GM19463 (cell line): ENCODE results near the gene MAP6.
"Not testable (repeated sequence)": the region's sequence is repeated elsewhere in the genome, so short reads cannot be mapped to it uniquely, and the experiment has no call there.

Experiments
- ATAC-seq: cut with Tn5 transposase; IDR thresholded peaks from one replicate; pipeline ENCODE4 v1.9.1; 2021; ENCODE audit warnings: mild to moderate bottlenecking, moderate library complexity; ENCODE audit not compliant: unreplicated experiment

MAP6 gene

DNA sequence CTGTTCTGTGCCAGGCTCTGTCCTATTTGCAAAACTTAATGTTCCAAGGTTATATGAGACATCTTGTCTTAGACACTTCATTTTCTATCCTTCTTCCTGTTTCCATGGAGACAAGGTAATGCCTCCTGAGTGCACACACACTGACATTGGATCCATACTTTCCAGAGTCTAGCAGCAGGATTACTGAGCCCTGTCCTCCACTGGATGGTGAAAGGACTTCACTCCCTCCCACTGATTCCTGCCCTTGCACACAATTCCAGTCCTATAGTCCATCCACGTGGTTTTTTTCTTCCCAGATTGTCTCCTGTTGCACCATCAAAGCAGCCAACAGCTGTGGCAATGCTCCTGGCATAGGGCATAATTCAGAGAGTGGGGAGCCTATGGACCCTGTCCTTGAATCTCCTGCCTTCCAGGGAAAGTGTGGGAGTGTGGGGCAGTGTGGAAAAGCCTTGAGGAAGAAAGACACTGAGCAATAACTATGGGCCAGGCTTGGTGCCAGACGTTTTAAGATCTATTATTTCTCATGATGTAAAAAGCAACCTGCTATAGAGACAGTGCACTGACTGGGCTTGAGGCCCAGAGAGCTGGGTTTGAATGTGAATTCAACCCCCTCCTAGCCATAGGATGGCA lies 75.4 kb downstream of the MAP6 start:
- ATAC-seq: no peak

DNA sequence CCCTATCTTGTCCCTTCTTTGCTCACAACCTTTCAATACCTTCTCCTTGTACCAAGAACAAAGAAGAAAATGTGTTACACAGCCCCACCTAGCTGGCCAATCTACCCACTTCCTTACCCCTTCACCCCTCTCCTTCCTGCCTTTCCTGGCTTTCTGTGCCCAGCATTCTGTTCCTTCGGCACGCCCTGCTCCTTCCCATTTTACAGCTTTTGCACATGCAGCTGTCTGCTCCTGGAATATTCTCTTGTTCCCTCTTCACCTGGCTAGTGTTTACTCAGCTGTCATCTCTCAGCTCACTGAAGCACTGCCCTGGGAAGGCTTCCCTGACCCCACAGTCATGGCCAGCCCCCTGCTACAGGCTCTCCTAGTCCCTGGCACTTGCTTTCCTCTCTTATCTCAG lies 76.1 kb downstream of the MAP6 start:
- no peak for ATAC-seq

DNA sequence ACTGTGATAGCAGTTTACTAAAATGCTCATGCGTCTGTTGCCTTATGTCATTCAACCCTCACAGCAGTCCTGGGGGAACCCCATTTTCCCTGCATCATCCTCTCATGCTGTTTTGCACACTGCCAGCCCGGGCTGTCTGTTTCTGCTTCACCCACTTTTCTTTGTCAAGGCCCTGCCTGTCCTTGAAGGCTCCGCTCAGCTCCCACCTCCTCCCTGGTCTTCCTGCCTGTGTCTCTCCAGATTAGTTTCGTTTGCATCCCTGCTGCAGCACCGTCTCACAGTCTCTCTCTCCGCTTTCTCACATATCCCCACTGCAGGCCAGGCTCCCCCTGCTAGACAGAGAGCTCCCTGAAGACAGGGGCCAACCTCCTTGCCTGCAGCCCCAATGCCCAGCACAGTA lies 76.9 kb downstream of the MAP6 start:
- ATAC-seq: no peak

DNA sequence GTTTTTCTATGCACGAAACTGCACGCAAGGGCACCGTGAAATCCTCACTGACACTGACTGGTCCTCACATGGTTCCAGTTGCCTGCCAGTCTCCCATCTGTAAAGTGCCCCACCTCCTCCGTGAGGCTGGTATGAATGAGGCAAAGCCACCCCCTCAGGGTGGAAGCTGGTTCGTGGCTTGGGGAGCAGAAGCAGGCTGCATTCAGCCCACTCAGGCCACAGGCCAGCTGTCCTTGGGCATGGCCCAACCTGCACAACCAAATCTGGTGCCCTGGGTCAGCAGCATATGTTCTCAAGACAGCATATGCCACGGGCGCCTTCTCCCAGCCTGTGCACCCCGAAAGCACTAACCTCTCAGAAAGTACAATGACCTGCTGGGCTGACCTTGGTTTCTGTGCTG lies 77.5 kb downstream of the MAP6 start:
- no peak for ATAC-seq

DNA sequence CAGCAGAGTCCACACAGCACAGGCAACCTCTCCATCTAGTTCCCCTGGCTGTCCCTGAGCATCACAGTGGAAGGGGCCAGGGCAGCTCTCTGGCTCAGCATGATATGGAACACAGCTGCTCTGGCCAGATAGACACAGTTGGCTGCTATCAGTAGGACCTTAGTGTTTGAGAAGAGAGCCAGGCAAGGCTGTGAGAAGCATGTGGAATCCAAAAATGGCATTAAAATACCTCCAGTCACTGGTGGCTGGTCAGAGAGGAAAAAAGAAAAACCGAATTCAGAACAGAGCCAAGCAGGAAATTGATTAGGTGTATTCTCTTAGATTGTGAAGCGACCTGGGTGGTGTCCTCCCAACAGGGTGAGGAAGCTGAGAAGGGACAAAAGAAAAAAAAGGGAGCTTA lies 78.9 kb downstream of the MAP6 start:
- no peak for ATAC-seq

DNA sequence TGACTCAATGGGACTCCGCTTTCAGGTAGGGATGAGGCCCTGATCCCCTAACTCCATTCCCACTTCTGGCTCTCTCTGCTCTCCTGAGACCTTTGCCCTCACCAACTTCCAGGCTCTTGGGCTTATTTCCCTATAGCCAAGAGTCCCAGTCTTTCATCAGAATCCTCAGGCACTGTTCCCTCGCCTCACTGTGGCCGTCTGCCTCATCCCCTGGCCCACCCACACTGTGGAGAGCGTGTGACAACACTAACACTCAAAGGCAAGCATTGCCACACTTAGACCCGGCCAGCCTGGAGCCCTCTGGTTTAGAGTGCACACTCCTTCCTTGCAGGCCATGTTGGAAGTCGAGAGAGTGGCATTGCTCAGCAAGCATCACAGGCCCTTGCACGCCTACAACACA lies 79.8 kb downstream of the MAP6 start:
- no peak for ATAC-seq

DNA sequence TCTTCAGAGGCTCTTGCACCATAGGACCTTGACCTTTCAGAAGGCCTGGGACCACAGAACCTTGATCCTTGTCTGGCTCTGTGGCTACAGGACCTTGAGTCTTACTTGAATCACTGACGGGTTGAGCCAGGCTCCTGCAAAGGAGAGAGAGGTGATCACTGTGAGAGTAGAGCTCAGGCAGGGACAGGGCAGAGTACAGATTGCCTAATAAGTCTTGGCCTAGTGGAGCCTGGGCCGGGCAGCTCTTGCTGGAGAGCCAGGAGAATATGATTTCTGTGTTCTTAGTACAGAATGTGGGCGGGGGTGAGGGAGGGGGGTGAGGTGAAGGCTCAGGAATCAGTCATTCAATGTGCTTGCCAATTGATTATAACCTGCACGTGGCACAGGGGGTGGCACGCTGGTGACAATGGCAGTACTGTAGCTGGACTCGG lies 80.8 kb downstream of the MAP6 start:
- no peak for ATAC-seq

DNA sequence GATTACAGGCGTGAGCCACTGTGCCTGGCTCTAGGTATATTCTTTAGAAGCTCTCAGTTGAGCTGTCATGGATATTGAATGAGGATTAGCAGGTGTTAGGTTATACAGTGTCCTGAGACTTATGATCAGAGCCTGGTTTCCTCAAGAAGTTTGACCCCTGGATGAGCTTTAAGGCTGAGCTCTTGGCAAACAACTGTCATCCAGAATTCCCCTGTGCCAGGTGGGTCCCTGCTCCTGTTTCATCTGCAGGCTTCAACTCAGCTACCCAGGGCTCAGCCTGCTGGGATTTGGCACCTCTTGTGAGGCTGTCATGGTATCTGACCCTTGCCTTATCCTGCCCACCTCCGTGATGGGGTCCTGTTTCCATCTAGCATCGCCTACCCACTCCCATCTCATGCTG lies 82.4 kb downstream of the MAP6 start:
- no peak for ATAC-seq

DNA sequence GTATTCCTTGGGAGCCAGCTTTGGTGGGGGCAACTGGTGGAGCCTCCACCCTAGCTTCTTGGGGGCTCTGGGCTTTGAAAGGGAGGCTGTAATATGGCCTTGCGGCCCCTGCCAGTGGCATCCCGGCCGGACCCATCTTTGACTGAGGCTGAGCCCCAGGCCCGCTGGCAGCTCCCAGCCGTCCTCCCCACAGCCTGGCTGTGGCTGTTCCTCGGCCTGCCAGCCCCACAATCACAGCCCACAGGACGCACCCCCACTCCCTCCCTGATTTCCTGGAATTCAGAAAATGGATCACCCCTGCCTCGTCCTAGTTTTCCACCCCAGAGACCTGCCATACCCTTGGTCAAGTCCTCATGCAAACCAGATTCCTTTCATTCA lies 83.6 kb downstream of the MAP6 start:
- no peak for ATAC-seq

DNA sequence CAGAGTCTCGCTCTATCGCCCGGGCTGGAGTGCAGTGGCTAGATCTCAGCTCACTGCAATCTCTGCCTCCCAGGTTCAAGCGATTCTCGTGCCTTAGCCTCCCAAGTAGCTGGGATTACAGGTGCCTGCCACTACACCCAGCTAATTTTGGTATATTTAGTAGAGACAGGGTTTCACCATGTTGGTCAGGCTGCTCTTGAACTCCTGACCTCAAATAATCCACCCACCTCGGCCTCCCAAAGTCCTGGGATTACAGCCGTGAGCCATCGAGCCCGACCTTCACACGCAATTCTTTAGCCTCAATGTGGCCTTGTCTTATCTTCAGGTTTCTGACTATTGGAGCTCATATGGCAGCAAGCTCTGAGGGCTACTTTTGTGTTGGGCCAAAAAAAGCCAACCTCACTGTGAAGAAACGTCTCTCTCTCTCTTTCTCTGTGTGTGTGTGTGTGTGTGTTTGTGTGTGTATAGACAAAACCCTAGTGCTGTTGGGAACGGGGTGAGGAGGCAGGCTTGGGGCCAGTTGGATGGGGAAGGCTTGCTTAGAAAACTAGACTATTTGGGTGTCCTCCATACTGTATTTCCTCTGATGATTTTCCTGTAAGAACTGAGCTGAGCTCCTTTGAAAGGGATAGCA lies 84.1 kb downstream of the MAP6 start:
- ATAC-seq: not testable (repeated sequence)

DNA sequence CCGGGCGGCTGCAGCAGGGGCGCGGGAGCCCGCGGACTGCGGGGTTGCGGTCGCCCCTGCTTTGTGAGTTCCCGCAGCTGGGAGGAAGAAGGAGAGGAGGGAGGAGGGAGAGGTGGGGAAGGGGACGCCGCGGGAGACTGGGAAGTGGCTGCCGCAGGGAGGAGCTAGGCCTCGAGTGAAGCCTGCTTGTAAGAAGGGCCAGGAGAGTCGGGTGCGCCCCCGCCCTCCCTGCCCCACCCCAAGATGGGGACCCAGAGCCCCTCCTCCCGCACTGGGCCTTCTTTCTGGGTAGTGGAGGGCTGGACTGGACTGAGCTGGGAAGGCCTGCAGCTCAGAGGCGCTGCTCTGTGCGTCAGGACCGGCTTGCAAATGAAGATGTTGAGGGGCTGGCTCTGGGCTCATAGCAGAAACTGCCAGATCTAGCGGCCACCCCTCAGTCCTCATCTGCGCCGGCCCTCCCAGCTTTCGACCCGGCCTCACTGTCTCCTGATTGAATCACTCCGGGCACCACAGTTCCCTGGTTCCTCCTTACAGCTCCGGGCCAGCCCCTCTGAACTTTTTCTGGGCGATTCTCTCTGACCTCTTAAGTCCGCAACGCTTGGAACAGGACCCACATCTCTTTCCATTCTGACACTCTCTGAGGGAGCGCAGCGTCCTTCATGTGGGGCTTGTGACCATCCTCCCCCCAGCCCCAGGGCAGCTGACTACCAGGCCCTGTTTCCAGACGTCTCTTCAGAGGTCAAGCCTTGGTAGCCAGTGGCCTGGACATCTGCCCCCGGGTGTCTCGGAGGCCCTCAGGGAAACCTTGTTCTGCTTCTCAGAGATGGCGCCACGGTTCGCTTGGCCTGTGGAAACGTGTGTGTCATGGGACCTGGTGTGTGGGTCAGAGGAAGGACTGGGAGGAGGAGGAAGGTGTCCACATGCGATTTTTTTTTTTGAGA lies 84.8 kb downstream of the MAP6 start:
- peak; percentile 24 for ATAC-seq

DNA sequence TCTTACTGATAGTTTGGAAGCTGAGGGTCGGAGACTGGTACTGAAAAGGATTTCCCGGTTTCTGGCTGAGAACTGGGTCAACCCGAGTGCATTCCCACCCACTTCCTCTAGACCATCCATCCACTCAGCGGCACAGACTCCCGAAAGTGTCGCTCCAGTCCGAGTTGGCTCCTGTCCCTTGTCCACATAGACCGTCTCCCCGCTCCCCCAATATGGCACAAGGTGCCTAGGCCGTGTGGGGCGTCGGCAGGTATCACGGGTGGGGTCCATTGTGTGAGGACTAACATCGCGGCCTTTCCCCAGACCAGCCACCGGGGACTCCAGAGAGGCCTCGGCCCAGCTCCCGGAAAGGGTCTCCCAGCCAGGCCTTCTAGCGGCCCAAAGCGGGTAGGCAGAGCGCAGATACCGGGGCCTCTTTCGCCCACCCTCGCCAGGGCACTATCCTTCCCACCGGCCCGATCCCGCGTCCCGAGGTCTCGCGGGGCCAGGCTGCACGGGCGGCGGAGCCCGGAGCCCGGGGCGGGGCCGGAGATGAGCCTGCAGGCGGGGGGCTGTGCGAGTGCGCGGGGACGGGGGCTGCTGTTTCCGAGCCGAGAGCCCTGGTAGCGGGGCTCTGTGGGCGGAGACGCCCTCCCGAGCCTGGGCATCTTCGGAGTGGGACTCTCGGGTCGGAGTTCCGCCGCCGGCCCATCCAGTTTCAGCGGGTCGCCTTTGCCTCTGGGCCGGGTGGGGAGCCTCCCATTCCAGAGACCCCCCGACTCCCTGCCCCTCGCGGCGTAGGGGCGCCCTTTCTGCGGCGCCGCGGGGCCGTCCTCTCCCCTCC lies 85.7 kb downstream of the MAP6 start:
- peak; percentile 90 for ATAC-seq

DNA sequence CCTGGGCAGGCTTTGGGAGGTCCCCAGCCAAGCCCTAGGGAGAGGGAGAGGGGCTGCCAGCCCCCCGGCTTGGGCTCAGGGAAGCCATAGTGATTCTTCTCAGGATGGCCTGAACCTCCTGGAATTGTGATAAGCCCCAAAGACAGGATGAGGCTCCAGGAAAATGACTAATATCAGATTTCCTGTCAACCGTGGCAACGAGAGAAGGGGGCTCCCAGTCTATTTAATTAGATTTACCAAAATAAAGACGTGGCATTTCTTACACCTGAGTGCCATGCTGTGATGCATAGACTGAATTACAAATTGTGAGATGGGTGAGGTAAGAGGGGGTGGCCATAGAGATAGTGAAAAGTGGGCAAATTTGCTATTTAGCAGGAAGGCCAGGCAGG lies 86.3 kb downstream of the MAP6 start:
- ATAC-seq: no peak

DNA sequence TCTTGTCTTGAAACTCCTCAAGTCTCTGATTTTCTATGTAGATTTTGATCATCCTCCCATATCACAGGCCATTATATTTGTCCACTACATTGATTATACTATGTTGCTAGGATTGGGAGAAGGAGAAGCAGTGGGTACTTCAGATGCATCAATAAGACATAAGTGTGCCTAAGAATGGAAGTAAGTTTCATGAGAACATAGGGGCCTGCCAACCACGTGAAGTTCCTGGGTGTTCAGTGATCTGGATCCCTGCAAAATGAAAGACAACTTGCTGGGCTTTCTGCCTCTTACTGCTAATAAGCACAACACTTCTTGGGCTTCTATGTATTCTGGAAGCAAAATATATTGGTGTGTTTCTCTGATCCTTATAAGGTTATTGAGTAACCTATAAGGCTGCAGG lies 89.0 kb downstream of the MAP6 start:
- no peak for ATAC-seq

DNA sequence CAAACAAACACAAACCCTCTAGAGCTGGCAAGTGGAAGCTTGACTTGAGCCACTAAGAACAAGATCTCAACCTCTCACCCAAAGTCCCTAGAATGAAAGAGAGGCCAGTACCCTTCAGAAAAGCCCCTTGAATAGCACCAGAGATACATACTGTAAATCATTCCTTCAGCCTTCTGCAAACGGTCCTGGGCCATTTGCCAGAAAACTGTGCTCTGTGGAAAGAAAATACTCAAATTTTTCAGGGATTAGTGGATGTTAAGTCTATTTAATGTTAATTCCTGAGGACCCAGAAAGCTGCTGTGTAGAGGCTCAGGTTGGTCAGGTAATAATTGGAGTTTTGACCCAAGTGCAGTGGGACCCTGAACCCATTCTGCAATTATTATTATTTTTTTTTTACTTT lies 89.9 kb downstream of the MAP6 start:
- no peak for ATAC-seq

DNA sequence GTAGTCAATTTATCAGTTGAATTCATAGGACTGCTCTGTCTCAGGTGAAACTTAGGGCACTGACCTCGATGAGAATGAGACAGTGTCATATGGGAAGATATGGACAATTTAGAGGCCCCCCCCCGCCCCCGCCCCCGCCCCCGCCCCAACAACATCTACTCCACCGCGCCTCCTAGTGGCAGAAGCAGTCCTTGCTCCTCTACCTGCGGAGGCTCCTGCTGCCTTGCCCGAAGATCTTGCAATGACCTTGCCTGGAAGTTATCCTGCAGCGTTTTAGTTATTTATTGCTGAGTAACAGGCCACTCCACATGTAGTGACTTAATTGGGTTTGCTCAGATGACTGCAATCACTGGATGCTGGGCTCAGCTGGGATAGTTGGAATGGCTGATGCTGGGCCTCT lies 91.6 kb downstream of the MAP6 start:
- no peak for ATAC-seq

DNA sequence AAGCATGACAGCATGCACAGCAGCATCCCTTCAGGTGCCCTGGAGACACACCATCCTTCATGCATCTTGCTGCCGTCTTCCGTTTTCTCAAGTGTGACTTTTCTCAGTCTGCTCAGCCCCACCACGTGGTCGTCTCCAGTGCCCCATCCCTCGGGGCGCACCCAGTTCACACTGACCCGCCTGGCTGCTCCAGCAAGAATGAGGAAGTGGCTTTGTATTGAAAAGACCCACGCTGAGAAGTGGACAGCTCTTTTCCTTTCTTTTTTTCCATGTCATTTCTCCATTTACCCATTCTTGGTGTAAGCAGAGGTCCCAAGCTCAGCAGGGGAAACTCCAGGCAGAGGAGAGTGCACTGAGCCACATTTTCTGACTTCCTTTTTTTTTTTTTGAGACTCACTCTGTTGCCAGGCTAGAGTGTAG lies 92.3 kb downstream of the MAP6 start:
- no peak for ATAC-seq

DNA sequence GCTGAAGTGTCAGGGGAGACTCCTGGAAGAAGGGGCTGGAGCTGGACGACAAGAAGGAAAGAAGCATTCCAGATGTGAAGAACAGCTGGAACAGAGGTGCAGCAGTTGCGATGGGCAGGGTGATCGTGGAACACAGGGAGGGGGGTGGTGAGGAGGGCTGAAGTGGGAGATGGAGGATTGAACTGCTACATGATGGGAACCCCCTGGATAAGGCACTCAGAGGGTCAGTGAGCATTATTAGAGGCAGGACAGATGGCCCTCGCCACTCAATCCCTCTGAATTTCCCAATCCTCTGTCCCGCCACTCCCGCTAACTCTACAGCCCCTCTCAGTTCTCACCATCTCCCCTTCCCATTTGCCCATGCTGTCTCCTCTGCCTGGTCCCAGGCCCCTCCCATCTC lies 92.8 kb downstream of the MAP6 start:
- ATAC-seq: no peak

DNA sequence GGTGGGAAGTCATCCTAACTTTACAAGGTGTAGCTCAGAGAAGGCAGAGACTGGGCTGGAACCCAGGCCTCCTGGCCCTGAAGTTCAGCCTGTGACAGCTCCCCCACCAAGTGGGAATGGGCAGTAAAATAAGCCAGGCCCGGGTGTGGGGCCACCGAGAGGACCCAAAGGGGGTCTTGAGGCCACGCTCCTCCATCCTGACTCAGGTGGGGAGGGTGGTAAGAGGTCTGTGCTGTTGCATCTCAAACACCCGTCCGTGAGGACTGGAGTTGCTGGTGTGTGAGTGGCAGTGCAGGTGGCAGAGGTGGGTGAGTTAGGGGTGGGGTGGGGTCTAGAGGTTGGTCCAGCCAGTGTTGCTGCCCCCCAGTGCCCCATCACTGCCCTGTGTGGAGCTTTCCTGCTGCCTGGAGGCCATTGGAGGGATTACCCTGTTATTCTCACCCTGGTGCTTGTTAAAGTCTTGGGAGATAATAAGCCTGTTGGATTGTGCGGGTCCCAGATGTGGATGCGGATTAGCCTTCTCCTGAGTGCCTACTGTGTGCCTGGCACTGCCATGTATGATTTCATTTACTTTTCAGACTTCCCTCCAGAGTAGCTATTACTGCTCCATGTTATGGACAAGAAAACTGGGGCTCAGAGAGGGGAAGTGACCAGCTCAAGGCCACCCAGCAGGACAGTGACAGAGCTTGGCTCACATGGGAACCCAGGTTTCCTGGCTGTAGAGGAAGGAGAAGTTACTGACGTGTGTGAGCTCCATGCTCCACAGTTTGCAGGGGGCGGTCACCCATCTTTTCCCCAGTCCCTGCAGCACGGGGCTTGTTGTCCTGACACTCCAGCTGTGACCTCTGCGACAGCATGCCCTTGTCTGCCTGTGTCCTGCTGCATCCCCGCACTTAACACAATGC lies 93.9 kb downstream of the MAP6 start:
- ATAC-seq: no peak

DNA sequence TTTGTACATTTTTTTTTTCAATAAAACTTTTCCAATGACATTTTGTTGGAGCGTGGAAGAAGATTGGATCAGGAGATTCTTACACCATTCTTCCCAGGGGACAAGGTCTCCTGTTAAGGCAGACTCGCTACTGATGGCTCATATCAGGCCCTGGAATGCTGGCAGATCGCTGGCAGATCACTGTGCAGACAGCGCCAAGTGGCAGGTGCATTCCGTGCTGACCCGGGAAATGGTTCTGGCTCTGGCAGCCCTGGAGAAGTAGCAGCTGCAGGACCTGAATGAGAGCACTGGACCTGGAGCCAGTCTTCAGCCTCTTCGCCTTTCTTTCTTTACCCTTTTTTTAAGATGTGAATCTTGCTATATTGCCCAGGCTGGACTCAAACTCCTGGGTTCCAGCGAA lies 96.1 kb downstream of the MAP6 start:
- no peak for ATAC-seq
